ENCODE data around the gene FOSL2. TPM values are rescaled to one million over a fixed set of nuclear protein-coding genes. Genes with fewer than 3 reads are reported as not detected.

FOSL2 gene
- total and polyA plus RNA-seq, 2 experiments from 2014 or later = 0.60 to 4.3 TPM

DNA sequence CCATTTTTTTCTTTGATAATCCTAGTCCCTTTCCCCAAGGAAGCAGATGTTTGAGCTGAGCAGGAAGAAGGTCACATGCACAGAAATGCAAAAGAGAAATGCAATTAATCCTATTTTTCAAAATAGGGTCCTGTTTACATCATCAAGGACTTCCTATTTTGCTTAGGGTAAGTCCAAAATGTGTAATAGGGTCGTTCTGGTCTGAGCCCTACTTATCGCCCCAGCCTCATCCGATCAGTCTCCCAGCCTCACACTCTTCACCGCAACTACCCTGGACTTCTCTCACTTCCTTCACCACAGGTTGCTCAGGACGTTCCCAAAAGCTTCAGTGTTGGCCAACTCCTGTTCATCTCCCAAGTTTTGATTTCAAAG is 32.8 kb downstream of the FOSL2 start (continued):
- TF ChIP-seq, protein P1, sequence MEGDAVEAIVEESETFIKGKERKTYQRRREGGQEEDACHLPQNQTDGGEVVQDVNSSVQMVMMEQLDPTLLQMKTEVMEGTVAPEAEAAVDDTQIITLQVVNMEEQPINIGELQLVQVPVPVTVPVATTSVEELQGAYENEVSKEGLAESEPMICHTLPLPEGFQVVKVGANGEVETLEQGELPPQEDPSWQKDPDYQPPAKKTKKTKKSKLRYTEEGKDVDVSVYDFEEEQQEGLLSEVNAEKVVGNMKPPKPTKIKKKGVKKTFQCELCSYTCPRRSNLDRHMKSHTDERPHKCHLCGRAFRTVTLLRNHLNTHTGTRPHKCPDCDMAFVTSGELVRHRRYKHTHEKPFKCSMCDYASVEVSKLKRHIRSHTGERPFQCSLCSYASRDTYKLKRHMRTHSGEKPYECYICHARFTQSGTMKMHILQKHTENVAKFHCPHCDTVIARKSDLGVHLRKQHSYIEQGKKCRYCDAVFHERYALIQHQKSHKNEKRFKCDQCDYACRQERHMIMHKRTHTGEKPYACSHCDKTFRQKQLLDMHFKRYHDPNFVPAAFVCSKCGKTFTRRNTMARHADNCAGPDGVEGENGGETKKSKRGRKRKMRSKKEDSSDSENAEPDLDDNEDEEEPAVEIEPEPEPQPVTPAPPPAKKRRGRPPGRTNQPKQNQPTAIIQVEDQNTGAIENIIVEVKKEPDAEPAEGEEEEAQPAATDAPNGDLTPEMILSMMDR (conservative IDR thresholded peaks at IDR 0.05; ENCODE audit: low read depth in 2 of 2) = no peak
- TF ChIP-seq EZH2phosphoT487 (IDR thresholded peaks at IDR 0.05; ENCODE audit: unreplicated experiment) (no peak), POLR2AphosphoS5 (IDR thresholded peaks at IDR 0.05; ENCODE audit: low read depth) (no peak), NANOG (IDR thresholded peaks at IDR 0.05; ENCODE audit: borderline replicate concordance) (no peak), CREB1 (CRISPR knock-in tag; IDR thresholded peaks at IDR 0.05; ENCODE audit: low read depth) (no peak), EZH2 (IDR thresholded peaks at IDR 0.05; ENCODE audit: low read depth, unreplicated experiment) (no peak), ZNF331 (CRISPR knock-in tag; IDR thresholded peaks at IDR 0.05; ENCODE audit: low read depth) (no peak)
- TF ChIP-seq, protein P2, sequence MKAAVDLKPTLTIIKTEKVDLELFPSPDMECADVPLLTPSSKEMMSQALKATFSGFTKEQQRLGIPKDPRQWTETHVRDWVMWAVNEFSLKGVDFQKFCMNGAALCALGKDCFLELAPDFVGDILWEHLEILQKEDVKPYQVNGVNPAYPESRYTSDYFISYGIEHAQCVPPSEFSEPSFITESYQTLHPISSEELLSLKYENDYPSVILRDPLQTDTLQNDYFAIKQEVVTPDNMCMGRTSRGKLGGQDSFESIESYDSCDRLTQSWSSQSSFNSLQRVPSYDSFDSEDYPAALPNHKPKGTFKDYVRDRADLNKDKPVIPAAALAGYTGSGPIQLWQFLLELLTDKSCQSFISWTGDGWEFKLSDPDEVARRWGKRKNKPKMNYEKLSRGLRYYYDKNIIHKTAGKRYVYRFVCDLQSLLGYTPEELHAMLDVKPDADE (IDR thresholded peaks at IDR 0.05) = no peak

DNA sequence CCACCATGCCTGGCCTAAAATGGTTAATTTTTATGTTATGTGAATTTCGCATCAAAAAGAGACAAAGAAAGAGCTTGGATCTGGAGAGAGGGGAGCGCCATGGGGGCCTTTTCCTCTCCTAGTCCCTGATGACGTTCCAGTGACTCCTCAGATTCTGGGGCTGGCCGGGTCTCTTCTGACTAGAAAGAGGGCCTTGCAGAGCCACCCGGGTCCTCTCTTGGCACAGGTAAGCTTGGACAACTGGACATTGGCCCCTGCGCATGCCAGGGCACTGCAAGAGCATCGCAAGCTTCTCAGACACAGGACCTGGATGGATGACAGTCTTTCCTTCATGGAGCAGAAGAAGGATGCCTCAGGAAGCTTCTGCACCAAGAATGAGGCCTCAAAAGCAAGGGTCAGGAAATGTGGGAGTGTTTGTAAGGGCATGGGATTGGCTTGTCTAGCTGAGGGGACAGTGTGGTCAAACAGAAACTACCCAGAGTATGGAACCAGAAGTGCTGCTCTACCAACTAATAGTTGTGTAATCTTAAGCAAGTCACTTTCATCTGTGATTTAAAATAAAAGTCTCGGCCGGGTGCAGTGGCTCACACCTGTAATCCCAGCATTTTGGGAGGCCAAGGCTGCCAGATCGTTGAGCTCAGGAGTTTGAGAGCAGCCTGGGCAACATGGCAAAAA is 35.2 kb downstream of the FOSL2 start:
- H3K4me2 ChIP-seq = no peak overlapping the region
- no peak for ATAC-seq
- no peak overlapping the region for H3K27ac ChIP-seq (ENCODE audit: low read depth)
- no peaks in the 10 kb centered on the region for H4K20me1 ChIP-seq (replicated peaks; ENCODE audit: insufficient read depth)
- no peaks in the 10 kb centered on the region for H3F3A ChIP-seq (replicated peaks; ENCODE audit: low read depth)
- no peak overlapping the region for H3K4me3 Mint-ChIP-seq
- no peaks in the 10 kb centered on the region for H3K9me2 ChIP-seq (ENCODE audit: insufficient read depth)
- no peaks in the 10 kb centered on the region for H3K36me3 Mint-ChIP-seq (ENCODE audit: low read depth)
- H3K79me2 ChIP-seq (replicated peaks; ENCODE audit: insufficient read depth) = no peaks in the 10 kb centered on the region
- H3K4me3 ChIP-seq = no peak overlapping the region
- peaks cover 2% of the 10 kb centered on the region; the same call in 1 of the 3 replicates for H3K9me3 Mint-ChIP-seq
- no peaks in the 10 kb centered on the region for H3K27me3 ChIP-seq (ENCODE audit: insufficient read depth)
- no peak overlapping the region for H2AFZ ChIP-seq
- H3K36me3 ChIP-seq (ENCODE audit: insufficient read depth) = no peaks in the 10 kb centered on the region
- H3K27me3 Mint-ChIP-seq (ENCODE audit: insufficient read depth, low read depth, poor library complexity) = peaks cover 3% of the 10 kb centered on the region
- no peak for DNase-seq (ENCODE audit: low spot score)
- peak overlapping the region; percentile 76; the same call in 1 of the 2 replicates for H3K27ac Mint-ChIP-seq
- H3K4me1 ChIP-seq (ENCODE audit: insufficient read depth) = no peaks in the 10 kb centered on the region
- peaks cover 6% of the 10 kb centered on the region; the same call in 2 of the 3 replicates for H3K4me1 Mint-ChIP-seq
- TF ChIP-seq NANOG (IDR thresholded peaks at IDR 0.05; ENCODE audit: borderline replicate concordance) (no peak), POLR2AphosphoS5 (IDR thresholded peaks at IDR 0.05; ENCODE audit: low read depth) (no peak), ZNF331 (CRISPR knock-in tag; IDR thresholded peaks at IDR 0.05; ENCODE audit: low read depth) (no peak), ZNF114 (CRISPR knock-in tag; IDR thresholded peaks at IDR 0.05) (no peak), STAT1 (IDR thresholded peaks at IDR 0.05; ENCODE audit: unreplicated experiment) (no peak), EZH2phosphoT487 (IDR thresholded peaks at IDR 0.05; ENCODE audit: unreplicated experiment) (no peak), JUNB (IDR thresholded peaks at IDR 0.05; ENCODE audit: unreplicated experiment) (no peak), EZH2 (IDR thresholded peaks at IDR 0.05; ENCODE audit: low read depth, unreplicated experiment) (no peak), CREB1 (CRISPR knock-in tag; IDR thresholded peaks at IDR 0.05; ENCODE audit: low read depth) (no peak)
- TF ChIP-seq, protein P2 (IDR thresholded peaks at IDR 0.05) = no peak
- TF ChIP-seq, protein P3, sequence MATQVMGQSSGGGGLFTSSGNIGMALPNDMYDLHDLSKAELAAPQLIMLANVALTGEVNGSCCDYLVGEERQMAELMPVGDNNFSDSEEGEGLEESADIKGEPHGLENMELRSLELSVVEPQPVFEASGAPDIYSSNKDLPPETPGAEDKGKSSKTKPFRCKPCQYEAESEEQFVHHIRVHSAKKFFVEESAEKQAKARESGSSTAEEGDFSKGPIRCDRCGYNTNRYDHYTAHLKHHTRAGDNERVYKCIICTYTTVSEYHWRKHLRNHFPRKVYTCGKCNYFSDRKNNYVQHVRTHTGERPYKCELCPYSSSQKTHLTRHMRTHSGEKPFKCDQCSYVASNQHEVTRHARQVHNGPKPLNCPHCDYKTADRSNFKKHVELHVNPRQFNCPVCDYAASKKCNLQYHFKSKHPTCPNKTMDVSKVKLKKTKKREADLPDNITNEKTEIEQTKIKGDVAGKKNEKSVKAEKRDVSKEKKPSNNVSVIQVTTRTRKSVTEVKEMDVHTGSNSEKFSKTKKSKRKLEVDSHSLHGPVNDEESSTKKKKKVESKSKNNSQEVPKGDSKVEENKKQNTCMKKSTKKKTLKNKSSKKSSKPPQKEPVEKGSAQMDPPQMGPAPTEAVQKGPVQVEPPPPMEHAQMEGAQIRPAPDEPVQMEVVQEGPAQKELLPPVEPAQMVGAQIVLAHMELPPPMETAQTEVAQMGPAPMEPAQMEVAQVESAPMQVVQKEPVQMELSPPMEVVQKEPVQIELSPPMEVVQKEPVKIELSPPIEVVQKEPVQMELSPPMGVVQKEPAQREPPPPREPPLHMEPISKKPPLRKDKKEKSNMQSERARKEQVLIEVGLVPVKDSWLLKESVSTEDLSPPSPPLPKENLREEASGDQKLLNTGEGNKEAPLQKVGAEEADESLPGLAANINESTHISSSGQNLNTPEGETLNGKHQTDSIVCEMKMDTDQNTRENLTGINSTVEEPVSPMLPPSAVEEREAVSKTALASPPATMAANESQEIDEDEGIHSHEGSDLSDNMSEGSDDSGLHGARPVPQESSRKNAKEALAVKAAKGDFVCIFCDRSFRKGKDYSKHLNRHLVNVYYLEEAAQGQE (IDR thresholded peaks at IDR 0.05; ENCODE audit: unreplicated experiment) = no peak
- TF ChIP-seq, protein P1 (conservative IDR thresholded peaks at IDR 0.05; ENCODE audit: low read depth in 2 of 2) = no peak
